ENCODE data around the gene ACTN4.

DNA sequence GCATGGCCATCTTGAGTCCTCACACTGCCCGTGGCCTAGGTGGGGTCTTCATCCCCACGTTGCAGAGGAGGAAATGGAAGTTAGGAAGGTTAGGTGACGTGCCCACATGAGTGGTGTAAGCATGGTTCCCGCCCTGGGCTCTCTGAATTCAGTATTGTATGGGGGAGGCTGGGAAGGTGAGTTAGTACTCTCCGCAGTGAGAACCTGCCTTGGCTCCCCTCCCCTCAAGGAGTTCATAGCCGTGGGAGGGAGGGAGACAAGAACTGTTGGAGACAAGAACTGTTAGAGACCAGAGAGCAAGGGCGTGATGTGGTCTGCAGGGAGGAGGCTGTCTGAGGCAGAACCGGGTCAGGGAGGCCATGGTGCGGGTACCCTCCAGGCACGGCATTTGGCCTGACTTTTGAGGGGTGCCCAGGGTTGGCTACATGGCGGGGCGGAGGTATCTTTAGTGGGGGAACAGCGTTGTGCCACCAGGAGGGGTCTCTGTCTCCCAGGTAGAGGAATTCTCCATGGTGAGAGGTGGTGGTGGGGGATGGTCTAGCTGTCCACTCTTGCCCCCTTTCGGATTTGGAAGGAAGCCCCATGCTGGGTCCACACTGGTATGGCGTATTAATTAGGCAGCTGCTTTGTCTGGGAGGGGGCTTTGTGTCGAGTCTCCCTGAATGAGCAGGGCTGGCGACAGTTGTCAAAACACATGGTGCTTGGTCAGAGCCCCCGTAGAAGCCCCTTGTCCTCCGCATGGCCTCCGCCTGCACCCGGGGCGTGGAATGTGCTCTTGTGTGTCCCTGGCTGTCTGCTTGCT, 51.0 kb downstream of the ACTN4 start:
- TF ChIP-seq, protein P1, sequence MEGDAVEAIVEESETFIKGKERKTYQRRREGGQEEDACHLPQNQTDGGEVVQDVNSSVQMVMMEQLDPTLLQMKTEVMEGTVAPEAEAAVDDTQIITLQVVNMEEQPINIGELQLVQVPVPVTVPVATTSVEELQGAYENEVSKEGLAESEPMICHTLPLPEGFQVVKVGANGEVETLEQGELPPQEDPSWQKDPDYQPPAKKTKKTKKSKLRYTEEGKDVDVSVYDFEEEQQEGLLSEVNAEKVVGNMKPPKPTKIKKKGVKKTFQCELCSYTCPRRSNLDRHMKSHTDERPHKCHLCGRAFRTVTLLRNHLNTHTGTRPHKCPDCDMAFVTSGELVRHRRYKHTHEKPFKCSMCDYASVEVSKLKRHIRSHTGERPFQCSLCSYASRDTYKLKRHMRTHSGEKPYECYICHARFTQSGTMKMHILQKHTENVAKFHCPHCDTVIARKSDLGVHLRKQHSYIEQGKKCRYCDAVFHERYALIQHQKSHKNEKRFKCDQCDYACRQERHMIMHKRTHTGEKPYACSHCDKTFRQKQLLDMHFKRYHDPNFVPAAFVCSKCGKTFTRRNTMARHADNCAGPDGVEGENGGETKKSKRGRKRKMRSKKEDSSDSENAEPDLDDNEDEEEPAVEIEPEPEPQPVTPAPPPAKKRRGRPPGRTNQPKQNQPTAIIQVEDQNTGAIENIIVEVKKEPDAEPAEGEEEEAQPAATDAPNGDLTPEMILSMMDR (IDR thresholded peaks at IDR 0.05): no peak
- no peak for TF ChIP-seq POLR2A (IDR thresholded peaks at IDR 0.05)
